IPS-18a (cell line): ENCODE results near the gene SKAP1.

Experiments
- H3K27ac ChIP-seq: one replicate; pipeline ENCODE4 v1.5.1; 2013; ENCODE audit warnings: low read length
- H3K27me3 ChIP-seq: one replicate; pipeline ENCODE4 v1.6.1; 2013; ENCODE audit warnings: mild to moderate bottlenecking, low read length; ENCODE audit not compliant: control insufficient read depth, insufficient read depth
- H3K36me3 ChIP-seq: one replicate; pipeline ENCODE4 v1.6.1; 2013; ENCODE audit warnings: low read depth, low read length; ENCODE audit not compliant: control insufficient read depth
- H3K4me1 ChIP-seq: one replicate; pipeline ENCODE4 v1.6.1; 2013; ENCODE audit warnings: low read depth, low read length; ENCODE audit not compliant: control insufficient read depth
- H3K4me3 ChIP-seq: one replicate; pipeline ENCODE4 v1.5.1; 2013; ENCODE audit warnings: low read length
- H3K9ac ChIP-seq: one replicate; pipeline ENCODE4 v1.6.1; 2013; ENCODE audit warnings: mild to moderate bottlenecking, low read length, moderate library complexity
- H3K9me3 ChIP-seq: one replicate; pipeline ENCODE4 v1.6.1; 2013; ENCODE audit warnings: low read depth, low read length; ENCODE audit not compliant: control insufficient read depth

SKAP1 gene

DNA sequence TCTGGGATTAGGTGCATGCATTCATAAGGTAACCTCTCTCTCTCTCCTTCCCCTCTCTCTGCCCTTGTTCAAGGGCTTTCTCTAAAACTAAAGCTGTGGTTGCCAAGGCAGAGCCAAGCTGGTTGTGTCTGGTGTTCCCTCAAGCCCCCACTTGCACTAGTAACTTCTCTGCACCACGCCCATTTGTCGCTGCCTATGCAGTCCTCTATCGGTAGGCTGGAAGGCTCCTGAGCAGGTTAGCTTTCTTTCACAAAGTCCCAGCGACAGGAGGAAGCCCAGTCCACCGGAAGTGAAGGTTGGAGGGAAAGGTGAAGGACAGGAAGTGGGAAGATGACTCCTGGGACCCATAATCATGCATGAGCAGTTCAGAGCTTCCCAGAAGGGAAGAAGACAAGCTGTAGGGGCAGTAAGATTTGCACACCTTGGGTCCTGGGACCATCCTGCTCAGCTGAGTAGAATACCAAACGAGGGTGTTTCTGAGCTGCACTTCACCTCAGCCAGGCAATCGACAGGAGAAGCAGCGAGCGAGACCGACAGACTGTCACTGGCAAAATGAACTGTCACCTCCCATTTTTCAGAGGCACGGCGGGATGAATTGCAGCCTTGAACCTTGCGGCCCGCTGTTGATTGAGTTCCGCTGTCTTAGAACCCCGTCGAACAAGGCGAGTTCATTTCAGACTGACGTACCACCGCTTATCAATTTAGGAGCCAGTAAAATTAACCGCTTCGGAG, 14.7 kb upstream of the SKAP1 start:
- Histone ChIP-seq H3K9ac (no peak overlapping the region), H3K4me3 (no peak overlapping the region), H3K27ac (no peak overlapping the region), H3K9me3 (no peaks in the 10 kb centered on the region), H3K4me1 (no peaks in the 10 kb centered on the region), H3K36me3 (no peaks in the 10 kb centered on the region), H3K27me3 (no peaks in the 10 kb centered on the region)

DNA sequence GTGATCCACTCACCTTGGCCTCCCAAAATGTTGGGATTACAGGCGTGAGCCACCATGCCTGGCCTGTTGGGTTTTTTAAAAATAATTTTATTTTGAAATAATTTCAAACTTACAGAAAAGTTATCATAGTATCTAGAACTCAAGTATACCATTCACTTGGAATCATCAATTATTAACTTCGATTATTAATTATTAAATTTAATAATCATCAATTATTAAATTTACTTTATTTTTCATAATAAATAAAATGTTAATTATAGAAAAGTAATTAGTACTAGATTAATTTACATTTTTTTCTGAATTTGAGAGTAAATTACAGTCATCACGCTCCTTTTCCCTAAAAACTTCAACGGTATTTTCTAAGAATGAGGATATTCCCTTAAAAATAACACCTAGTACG, 13.7 kb upstream of the SKAP1 start:
- no peak overlapping the region for H3K27ac ChIP-seq

DNA sequence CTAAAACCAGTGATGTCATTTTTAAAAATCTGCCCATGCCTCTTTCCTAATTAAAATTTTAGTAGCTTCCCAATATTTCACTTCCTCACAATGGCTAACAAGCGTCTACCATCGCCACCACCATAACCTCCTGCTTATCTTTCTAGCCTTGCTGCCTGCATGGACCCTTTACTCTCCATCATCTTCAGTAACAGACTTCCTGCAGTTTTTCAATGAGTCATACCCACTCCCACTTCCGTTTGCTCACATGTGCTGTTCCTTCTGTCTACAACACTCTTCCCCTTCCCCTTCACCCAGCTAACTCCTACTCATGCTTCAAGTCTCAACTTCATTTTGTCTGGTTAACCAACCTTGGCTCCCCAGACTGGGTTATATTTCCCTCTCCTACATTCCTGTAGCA, 12.8 kb upstream of the SKAP1 start:
- no peaks in the 10 kb centered on the region for H3K4me1 ChIP-seq
- no peak overlapping the region for H3K4me3 ChIP-seq
- H3K27ac ChIP-seq, result no peak overlapping the region
- no peaks in the 10 kb centered on the region for H3K9me3 ChIP-seq
- H3K27me3 ChIP-seq, result peaks cover 8% of the 10 kb centered on the region
- no peak overlapping the region for H3K9ac ChIP-seq
- no peaks in the 10 kb centered on the region for H3K36me3 ChIP-seq

More for the DNA sequence above, 13.7 kb upstream of the SKAP1 start:
- Histone ChIP-seq H3K36me3 (no peaks in the 10 kb centered on the region), H3K9ac (no peak overlapping the region), H3K9me3 (no peaks in the 10 kb centered on the region), H3K4me3 (no peak overlapping the region), H3K4me1 (no peaks in the 10 kb centered on the region), H3K27me3 (peaks cover 6% of the 10 kb centered on the region)

DNA sequence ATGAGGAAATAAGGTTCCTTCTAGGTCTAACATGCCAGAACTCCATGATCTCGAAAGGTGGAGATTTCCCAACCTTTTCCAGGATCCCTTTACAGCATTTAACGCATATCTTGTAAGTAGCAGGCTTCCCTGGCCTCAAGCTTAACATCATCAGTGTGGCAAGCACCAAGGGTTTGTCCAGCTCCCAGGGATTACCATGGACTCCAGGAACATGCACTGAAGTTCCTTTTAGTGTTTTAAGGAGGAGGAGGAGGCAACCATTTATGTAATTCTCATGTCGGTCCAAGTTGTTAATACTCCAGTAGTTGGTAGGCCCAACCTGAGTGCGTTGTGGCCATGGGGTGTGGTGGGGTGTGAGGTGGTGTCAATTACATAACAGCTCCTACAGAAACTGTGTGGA, 11.8 kb upstream of the SKAP1 start:
- no peaks in the 10 kb centered on the region for H3K4me1 ChIP-seq
- H3K9me3 ChIP-seq, result no peaks in the 10 kb centered on the region
- H3K4me3 ChIP-seq, result no peak overlapping the region
- no peak overlapping the region for H3K27ac ChIP-seq
- peaks cover 14% of the 10 kb centered on the region for H3K27me3 ChIP-seq
- H3K9ac ChIP-seq, result no peak overlapping the region
- H3K36me3 ChIP-seq, result no peaks in the 10 kb centered on the region

DNA sequence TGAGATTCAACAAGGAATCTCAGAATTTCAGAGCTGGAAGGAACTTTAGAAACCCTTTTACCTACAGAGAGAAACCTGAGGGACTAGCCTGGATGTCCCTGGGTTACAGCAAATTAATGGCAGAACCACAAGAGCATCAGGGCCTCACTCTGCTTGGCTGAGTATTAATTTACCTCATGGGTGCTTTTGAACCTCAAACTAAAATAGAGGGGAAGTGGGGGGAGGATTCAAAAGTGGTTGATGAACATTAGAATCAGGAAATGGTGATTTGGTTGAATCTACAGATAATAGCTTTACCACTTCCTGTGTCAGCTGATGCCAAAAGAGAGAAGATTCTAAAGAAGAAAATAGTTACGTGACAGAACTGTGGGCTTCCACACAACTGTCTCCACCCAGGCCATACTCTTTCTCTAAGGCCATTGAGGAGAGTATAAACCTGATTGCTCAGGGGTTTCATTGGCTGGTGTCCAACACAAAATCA, 11.3 kb upstream of the SKAP1 start:
- H3K9me3 ChIP-seq, result no peaks in the 10 kb centered on the region
- H3K27ac ChIP-seq, result no peak overlapping the region
- no peak overlapping the region for H3K9ac ChIP-seq
- peaks cover 17% of the 10 kb centered on the region for H3K27me3 ChIP-seq
- no peak overlapping the region for H3K4me3 ChIP-seq
- no peaks in the 10 kb centered on the region for H3K4me1 ChIP-seq
- H3K36me3 ChIP-seq, result no peaks in the 10 kb centered on the region

DNA sequence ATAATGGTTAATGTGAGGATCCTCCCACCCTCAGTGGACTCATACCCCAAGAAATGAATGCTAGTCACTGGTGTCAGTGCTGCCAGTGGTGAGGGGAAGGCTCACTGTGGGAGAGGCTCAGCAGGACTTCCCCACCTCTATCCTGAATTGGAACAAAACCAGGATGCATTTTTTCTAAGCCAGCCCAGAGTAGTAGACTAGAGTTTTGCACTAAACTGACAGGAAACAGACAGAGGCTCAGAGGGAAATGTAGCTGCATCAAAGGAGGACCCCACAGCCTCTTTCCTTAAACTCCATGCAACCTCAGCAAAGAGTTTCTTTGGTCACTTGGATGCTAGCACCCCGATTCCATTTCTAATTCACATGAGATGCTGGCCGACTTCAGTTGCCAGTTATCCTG, 10.7 kb upstream of the SKAP1 start:
- H3K27ac ChIP-seq, result no peak overlapping the region
- H3K9me3 ChIP-seq, result no peaks in the 10 kb centered on the region
- H3K4me1 ChIP-seq, result no peaks in the 10 kb centered on the region
- H3K4me3 ChIP-seq, result no peak overlapping the region
- H3K27me3 ChIP-seq, result peaks cover 18% of the 10 kb centered on the region
- H3K36me3 ChIP-seq, result no peaks in the 10 kb centered on the region
- no peak overlapping the region for H3K9ac ChIP-seq

DNA sequence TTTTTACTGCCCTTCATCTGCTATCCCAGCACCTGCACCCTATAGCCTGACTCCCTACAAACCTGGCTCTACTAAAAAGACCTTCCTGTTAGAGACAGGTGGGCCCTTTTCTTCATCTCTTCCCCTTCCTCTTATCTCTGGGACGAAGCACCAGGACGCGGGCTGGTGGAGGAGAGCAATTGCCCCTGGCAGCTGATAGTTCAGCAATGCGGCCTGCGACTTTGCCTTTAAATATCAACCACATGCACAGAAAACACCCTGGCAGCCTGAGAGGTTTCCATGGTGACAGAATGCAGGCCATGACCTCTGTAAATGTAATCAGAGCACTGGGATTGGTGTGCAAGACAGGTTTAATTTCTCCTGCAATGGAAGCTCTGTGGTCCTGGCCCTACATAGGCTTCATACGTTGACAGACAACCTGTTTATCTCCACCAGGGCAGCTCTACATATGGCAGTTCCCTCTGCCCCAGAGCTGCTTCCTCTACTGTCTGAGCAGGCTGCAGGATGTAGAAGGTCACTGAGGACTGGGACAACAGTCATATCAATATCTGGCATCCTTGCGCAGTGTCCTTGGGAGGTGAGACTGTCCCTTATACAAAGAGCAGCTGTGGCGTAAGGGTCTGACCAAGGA, 10.0 kb upstream of the SKAP1 start:
- peaks cover 24% of the 10 kb centered on the region for H3K27me3 ChIP-seq
- H3K9me3 ChIP-seq, result no peaks in the 10 kb centered on the region
- H3K27ac ChIP-seq, result no peak overlapping the region
- no peak overlapping the region for H3K9ac ChIP-seq
- no peaks in the 10 kb centered on the region for H3K36me3 ChIP-seq
- no peaks in the 10 kb centered on the region for H3K4me1 ChIP-seq
- no peak overlapping the region for H3K4me3 ChIP-seq

DNA sequence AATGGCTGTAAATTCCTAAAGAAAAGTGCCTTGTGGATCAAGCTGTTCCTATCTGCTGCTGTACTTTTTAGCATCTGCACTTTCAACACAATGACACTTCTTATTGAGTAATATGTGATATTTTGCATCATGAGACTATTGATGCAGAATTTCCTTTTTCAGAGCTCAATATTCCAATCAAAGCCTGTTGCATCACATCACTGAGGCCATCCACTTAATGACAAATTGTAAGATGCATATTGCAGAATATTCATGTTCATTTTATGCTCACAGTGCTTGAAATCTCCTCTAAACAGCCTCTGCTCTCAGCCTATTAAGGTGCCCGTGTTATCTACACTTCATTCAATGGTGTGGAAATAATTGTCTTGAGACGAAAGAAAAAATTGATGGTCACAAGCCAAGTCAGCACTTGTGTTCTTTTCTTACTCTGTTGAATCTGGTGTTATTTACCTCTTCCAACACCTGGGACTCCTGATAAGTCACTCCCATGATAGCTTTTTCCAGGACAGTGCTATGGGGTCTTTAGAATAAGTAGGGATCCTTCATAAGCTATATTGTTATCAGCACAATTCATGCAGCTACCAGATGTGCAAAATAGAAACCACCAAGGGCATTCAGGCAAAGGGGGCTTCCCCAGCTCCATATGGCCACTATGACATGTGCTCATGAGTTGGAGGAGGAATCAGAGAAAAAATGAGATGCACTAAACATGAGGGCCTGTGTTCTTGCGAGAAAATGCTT, 9.3 kb upstream of the SKAP1 start:
- no peaks in the 10 kb centered on the region for H3K36me3 ChIP-seq
- H3K27ac ChIP-seq, result no peak overlapping the region
- no peak overlapping the region for H3K4me3 ChIP-seq
- H3K9me3 ChIP-seq, result no peaks in the 10 kb centered on the region
- H3K4me1 ChIP-seq, result no peaks in the 10 kb centered on the region
- no peak overlapping the region for H3K9ac ChIP-seq
- H3K27me3 ChIP-seq, result peaks cover 24% of the 10 kb centered on the region

DNA sequence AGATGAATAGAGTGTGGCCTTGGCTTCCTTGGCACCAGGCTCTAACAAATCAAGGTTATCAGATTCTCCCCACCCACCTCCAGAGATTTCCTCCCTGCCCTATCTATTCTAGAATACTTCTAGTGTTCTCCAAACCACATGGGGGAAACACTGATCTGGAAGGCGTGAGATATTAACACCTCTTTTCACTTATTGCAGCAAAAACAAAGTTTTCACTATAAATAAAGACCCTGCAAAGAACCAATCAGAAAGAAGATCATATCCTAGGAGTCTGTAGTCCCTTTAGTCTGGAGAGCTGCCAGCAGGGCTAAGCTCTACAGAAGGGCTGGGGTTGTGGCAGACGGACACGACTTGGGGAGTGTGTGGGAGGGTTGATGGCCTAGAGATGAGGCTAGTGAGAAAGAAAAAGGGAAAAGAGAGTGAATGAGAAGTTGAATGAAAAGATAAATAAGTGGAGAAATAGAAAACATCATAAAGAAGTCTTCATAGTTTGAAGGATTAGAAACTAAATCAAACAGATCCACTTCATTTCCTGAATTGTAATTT, 8.6 kb upstream of the SKAP1 start:
- Histone ChIP-seq H3K36me3 (no peaks in the 10 kb centered on the region), H3K9me3 (no peaks in the 10 kb centered on the region), H3K4me1 (no peaks in the 10 kb centered on the region), H3K9ac (no peak overlapping the region), H3K27me3 (peaks cover 25% of the 10 kb centered on the region), H3K4me3 (no peak overlapping the region), H3K27ac (no peak overlapping the region)

DNA sequence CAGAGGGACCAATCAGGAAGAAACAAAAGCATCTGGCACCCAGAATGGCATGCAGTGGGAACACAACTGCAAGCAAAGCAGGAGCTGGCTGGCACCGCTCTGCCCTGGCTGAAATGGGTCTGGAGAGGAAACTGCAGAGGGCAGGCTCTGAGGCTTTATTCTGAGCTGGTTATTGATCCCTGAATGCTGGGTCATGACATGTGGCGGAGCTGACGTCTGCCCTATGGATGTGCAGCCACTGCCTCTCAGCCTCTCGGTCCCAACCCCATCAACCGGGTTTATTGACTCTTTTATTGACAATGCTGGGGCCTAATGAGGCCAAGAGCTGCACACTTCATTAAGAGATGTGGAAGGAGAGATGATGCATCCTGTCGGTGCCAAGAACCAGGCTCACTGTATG, 3.9 kb upstream of the SKAP1 start:
- H3K4me3 ChIP-seq, result no peak overlapping the region
- no peak overlapping the region for H3K9ac ChIP-seq
- no peaks in the 10 kb centered on the region for H3K36me3 ChIP-seq
- H3K27ac ChIP-seq, result no peak overlapping the region
- no peaks in the 10 kb centered on the region for H3K9me3 ChIP-seq
- no peaks in the 10 kb centered on the region for H3K4me1 ChIP-seq
- H3K27me3 ChIP-seq, result peaks cover 66% of the 10 kb centered on the region

DNA sequence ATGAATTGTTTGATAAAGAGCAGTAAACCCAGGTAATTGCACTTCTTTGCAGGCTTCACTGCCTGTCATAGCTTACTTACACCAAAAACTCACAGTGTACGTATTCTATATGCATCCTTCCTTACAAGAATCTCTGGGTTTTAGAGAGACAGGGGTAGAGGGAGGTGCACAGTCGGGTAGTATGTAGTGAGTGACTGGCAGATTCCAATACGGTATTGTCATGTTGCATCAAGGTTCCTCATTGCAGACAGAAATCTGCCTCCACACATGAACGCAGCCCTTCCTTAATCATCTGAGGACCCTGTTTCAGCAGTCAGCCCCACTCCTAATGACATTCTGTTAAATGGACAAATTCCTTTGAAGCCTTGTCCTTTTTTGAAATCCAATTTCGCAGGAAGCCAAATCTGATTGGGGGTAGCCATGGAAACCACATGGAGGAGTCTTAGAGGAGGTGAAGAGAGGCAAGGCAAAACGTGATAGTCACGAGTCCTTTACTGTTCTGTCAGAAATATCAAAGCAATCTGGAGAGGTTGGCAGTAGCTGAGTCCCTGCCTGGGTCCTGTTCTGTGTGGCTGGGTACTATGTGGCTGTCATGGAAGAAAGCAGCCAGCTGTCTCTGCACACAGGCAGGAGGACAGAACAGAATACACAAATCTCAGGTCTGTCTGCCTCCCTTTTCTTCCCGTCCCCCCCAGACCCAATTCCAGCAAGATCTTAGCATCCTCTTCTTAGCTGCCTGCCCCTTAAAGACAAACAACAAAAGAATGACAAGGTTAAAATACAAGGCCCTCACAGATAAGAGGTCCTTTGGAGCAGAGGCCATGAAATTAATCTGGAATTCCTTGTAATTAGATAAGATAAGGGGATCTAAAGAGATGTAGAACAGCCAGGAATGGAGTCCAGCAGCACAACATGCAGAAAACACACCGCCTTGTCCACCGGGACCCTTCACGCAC, 3.1 kb upstream of the SKAP1 start:
- no peaks in the 10 kb centered on the region for H3K4me1 ChIP-seq
- no peak overlapping the region for H3K9ac ChIP-seq
- H3K27me3 ChIP-seq, result peaks cover 71% of the 10 kb centered on the region
- H3K27ac ChIP-seq, result no peak overlapping the region
- no peaks in the 10 kb centered on the region for H3K36me3 ChIP-seq
- no peak overlapping the region for H3K4me3 ChIP-seq
- no peaks in the 10 kb centered on the region for H3K9me3 ChIP-seq
